K562 (cell line): ENCODE measurements around the gene DPP10. TPM values are rescaled to one million over a fixed set of nuclear protein-coding genes. Genes with fewer than 3 reads are reported as not detected.

Source experiments
- ATAC-seq: fragments of 200-7000 bp; cut with Tn5 transposase; 3 replicates; pipeline ENCODE4 v1.9.1; 2020; ENCODE audit warnings: moderate library complexity
- BruUV-seq: library from RNA; stranded (reverse); fragments of 400-500 nt; replicated peaks from 2 replicates; lab custom pipeline; 2021; lab: Mats Ljungman, UMichigan
- CTCF ChIA-PET: fragments of 300-600 bp; formaldehyde crosslinking; extraction: SDS; loops from one replicate; lab custom pipeline; 2021; ENCODE audit warnings: low intra/inter-chr PET ratio; lab: Yijun Ruan, JAX
- POLR2A ChIA-PET: fragments of 300-600, 350-650 bp; sonication (Branson Sonifier 250); formaldehyde crosslinking; extraction: SDS; loops from one replicate; lab custom pipeline; 2021; ENCODE audit warnings: antibody characterized with exemption, inconsistent platforms; lab: Yijun Ruan, JAX
- DNase-seq, 4 experiments: peaks; one replicate each; pipeline versions ENCODE4 v3.0.0 to v3.0.0-alpha.2; 2011 to 2018; ENCODE audit warnings: low spot score in 3 of 4, mixed read lengths in 3 of 4; ENCODE audit errors: extremely low read depth in 1 of 4
- FAIRE-seq: peaks from 2 replicates; lab custom pipeline; 2011; peaks lifted over from hg19 to GRCh38; lab: Jason Lieb, UNC
- H2AFZ ChIP-seq: 2 replicates; pipeline ENCODE4 v1.6.0; 2011; ENCODE audit warnings: low read depth, low read length, control low read depth, inconsistent platforms
- H3K27ac ChIP-seq: fragments of 200-600 bp; 3 replicates; pipeline ENCODE4 v1.8.0; 2011; ENCODE audit warnings: low read depth, mild to moderate bottlenecking, control low read depth, inconsistent platforms, low read length, moderate library complexity, mixed read lengths; ENCODE audit errors: extremely low read depth
- H3K27me3 ChIP-seq, 2 experiments: fragments of 300-600 bp in 1 of 2; 2 replicates in 1 of 2; 3 replicates in 1 of 2; pipeline versions ENCODE4 v1.6.0 to v1.8.0; 2011; ENCODE audit warnings: inconsistent platforms in 2 of 2, low read length in 2 of 2, mild to moderate bottlenecking in 1 of 2, mixed read lengths in 1 of 2, moderate library complexity in 1 of 2; ENCODE audit not compliant: control insufficient read depth in 2 of 2, insufficient read depth in 2 of 2
- H3K36me3 ChIP-seq: fragments of 300-600 bp; 3 replicates; pipeline ENCODE4 v1.8.0; 2011; ENCODE audit warnings: mild to moderate bottlenecking, low read length, inconsistent platforms; ENCODE audit not compliant: control insufficient read depth, insufficient read depth
- H3K4me1 ChIP-seq, 2 experiments: fragments of 200-600 bp in 1 of 2; replicated peaks in 1 of 2; 2 replicates in 1 of 2; 3 replicates in 1 of 2; pipeline versions ENCODE4 v1.5.1 to v1.8.0; 2011; ENCODE audit warnings: inconsistent platforms in 2 of 2, low read length in 2 of 2, mild to moderate bottlenecking in 1 of 2, mixed read lengths in 1 of 2, moderate library complexity in 1 of 2; ENCODE audit not compliant: control insufficient read depth in 2 of 2, insufficient read depth in 2 of 2
- H3K4me2 ChIP-seq: 2 replicates; pipeline ENCODE4 v1.6.1; 2011; ENCODE audit warnings: low read length, control low read depth, inconsistent platforms, mixed read lengths; ENCODE audit not compliant: insufficient read depth
- H3K4me3 ChIP-seq: fragments of 200-600 bp; sonication (generic), shearing (Covaris generic); 2 replicates; pipeline ENCODE4 v1.5.1; 2016; ENCODE audit warnings: control low read depth, inconsistent platforms
- H3K79me2 ChIP-seq: fragments of 200-600 bp; 3 replicates; pipeline ENCODE4 v1.8.0; 2011; ENCODE audit warnings: low read length, inconsistent platforms; ENCODE audit not compliant: control insufficient read depth, insufficient read depth
- H3K9ac ChIP-seq, 2 experiments: 2 replicates each; pipeline versions ENCODE4 v1.6.0 to v1.6.1; 2011; ENCODE audit warnings: low read depth in 2 of 2, low read length in 2 of 2, control low read depth in 1 of 2, inconsistent platforms in 1 of 2, mild to moderate bottlenecking in 1 of 2, mixed read lengths in 1 of 2; ENCODE audit not compliant: insufficient read depth in 1 of 2
- H3K9me1 ChIP-seq: one replicate; pipeline ENCODE4 v1.6.0; 2011; ENCODE audit warnings: inconsistent platforms, mild to moderate bottlenecking, low read length, moderate library complexity; ENCODE audit not compliant: control insufficient read depth, insufficient read depth
- H3K9me3 ChIP-seq: replicated peaks from 2 replicates; pipeline ENCODE4 v1.5.1; 2011; ENCODE audit warnings: low read depth, low read length, inconsistent platforms; ENCODE audit not compliant: control insufficient read depth, insufficient read depth
- H4K20me1 ChIP-seq: replicated peaks from 2 replicates; pipeline ENCODE4 v1.6.1; 2011; ENCODE audit warnings: low read length, inconsistent platforms, mixed read lengths; ENCODE audit not compliant: control insufficient read depth, insufficient read depth
- ARID3B ChIP-seq: fragments of 250-450 bp; sonication (Bioruptor Pico); IDR thresholded peaks from 2 replicates; pipeline ENCODE4 v1.4.0; 2020; ENCODE audit warnings: borderline replicate concordance
- HMGN3 ChIP-seq: IDR thresholded peaks from 2 replicates; pipeline ENCODE4 v1.6.1; 2011; ENCODE audit warnings: borderline replicate concordance, low read depth, mild to moderate bottlenecking, mixed read lengths, low read length; ENCODE audit not compliant: insufficient read length; ENCODE audit errors: extremely low read depth
- HNRNPL ChIP-seq: fragments of 200-400 bp; formaldehyde crosslinking; IDR thresholded peaks from 2 replicates; pipeline ENCODE4 v1.6.1; 2017; ENCODE audit warnings: low read depth, mild to moderate bottlenecking, low read length
- KAT8 ChIP-seq: fragments of 450-650 bp; IDR thresholded peaks from 2 replicates; pipeline ENCODE4 v1.6.1; 2016; ENCODE audit warnings: low read depth, mild to moderate bottlenecking
- NCOA2 ChIP-seq, 2 experiments: fragments of 450-650 bp; IDR thresholded peaks; 2 replicates each; pipeline ENCODE4 v1.6.1; 2018; ENCODE audit warnings: mild to moderate bottlenecking in 2 of 2, moderate library complexity in 1 of 2; ENCODE audit not compliant: partially characterized antibody in 2 of 2
- NR3C1 ChIP-seq: sonication (generic); formaldehyde crosslinking; IDR thresholded peaks from 2 replicates; pipeline ENCODE4 v1.8.1; 2022; ENCODE audit warnings: missing genetic modification reagents
- SUPT5H ChIP-seq: fragments of 450-650 bp; IDR thresholded peaks from 2 replicates; pipeline ENCODE4 v1.6.1; 2016
- ZMIZ1 ChIP-seq, 2 experiments: fragments of 150-350 bp in 1 of 2; IDR thresholded peaks; 2 replicates each; pipeline ENCODE4 v1.6.1; 2012 to 2016; ENCODE audit warnings: low read depth in 2 of 2, low read length in 2 of 2, mild to moderate bottlenecking in 1 of 2, moderate library complexity in 1 of 2
- ZNF347 ChIP-seq: fragments of 450-650 bp; formaldehyde crosslinking; IDR thresholded peaks from 2 replicates; pipeline ENCODE4 v1.4.0; 2020; ENCODE audit warnings: low read depth, mild to moderate bottlenecking, moderate library complexity
- ZNF76 ChIP-seq: fragments of 250-450 bp; sonication (Bioruptor Pico); IDR thresholded peaks from 2 replicates; pipeline ENCODE4 v1.4.0; 2020; ENCODE audit warnings: mild to moderate bottlenecking, moderate library complexity, borderline replicate concordance
- whole genome bisulfite sequencing: fragments of 100-300 bp; shearing (Covaris generic); methylation state at CpG from one replicate; pipeline ENCODE4 v1.1.6; 2016; ENCODE audit warnings: low coverage, mixed read lengths; ENCODE audit not compliant: insufficient coverage; ENCODE audit errors: missing lambda C conversion rate; 5-methylcytosine and 5-hydroxymethylcytosine counted together
- in situ Hi-C: fragments of 300-500 bp; cut with MboI; formaldehyde crosslinking; loops from 4 replicates; pipeline ENCODE4 v1.15.0; 2018; ENCODE audit warnings: inconsistent platforms, mixed read lengths
- intact Hi-C: fragments of 100-400 bp; cut with micrococcal nuclease; formaldehyde crosslinking; loops from 2 replicates; pipeline ENCODE4 v1.14.2; 2022
- polyA plus RNA-seq, 8 experiments: library from polyadenylated mRNA; depleted of rRNA in 4 of 8; stranded (reverse) in 5 of 8; unstranded in 3 of 8; fragments of >200 nt; fragmentation: Nextera tagmentation in 2 of 8; fragmentation: Illumina TruSeq in 1 of 8; extraction: Ambion mirVana in 2 of 8; extraction: Trizol in 1 of 8; gene quantifications; 2 replicates each; pipeline versions ENCODE4 v1.2.1 to v1.2.3, GENCODE V29; 2011 to 2014; ENCODE audit warnings: inconsistent platforms in 1 of 8, missing spikeins in 1 of 8
- total RNA-seq, 7 experiments: library from RNA; depleted of rRNA in 6 of 7; stranded (reverse); fragments of >200 nt in 6 of 7; fragmentation: Illumina TruSeq in 2 of 7; extraction: Trizol in 2 of 7; gene quantifications; 2 replicates each; pipeline versions ENCODE4 v1.2.1 to v1.2.3, GENCODE V29; 2011 to 2021; ENCODE audit warnings: low replicate concordance in 1 of 7

DPP10 gene
- total and polyA plus RNA-seq, 9 of the 15 experiments (the other 6 are each of a cell fraction or from before 2014, with no cell fraction given) = not detected

GRCh38 chr2:115386465-115386864 lies 944.0 kb downstream of the DPP10 start (continued):
- TF ChIP-seq NCOA2 (IDR thresholded peaks at IDR 0.05; ENCODE audit: partially characterized antibody in 2 of 2) (no peak), KAT8 (no peak), ZMIZ1 (IDR thresholded peaks at IDR 0.05; ENCODE audit: low read depth in 2 of 2, low read length in 2 of 2) (no peak), SUPT5H (no peak), ZNF76 (CRISPR knock-in tag) (no peak), HMGN3 (no peak)

GRCh38 chr2:115389024-115389423 lies 946.6 kb downstream of the DPP10 start:
- Histone ChIP-seq H4K20me1 (no peaks in the 10 kb centered on the region), H3K9ac (no peak overlapping the region), H3K79me2 (no peaks in the 10 kb centered on the region), H3K4me1 (no peaks in the 10 kb centered on the region), H3K36me3 (no peaks in the 10 kb centered on the region), H3K9me3 (no peaks in the 10 kb centered on the region), H3K27ac (no peak overlapping the region), H3K4me2 (no peak overlapping the region), H2AFZ (no peak overlapping the region), H3K9me1 (no peaks in the 10 kb centered on the region), H3K27me3 (no peaks in the 10 kb centered on the region), H3K4me3 (no peak overlapping the region)
- 0% methylated on average over 1 of the region's 1 CpG for WGBS
- ChIA-PET POLR2A (no interaction called here), CTCF (no interaction called here)
- no peak for ATAC-seq
- no peak for DNase-seq
- no TSS peak for BruUV-seq
- intact Hi-C loops (no loop called here), in situ Hi-C loops (no loop called here)
- no peak for FAIRE-seq
- TF ChIP-seq HNRNPL = no peak
- TF ChIP-seq ZNF347 (CRISPR knock-in tag) = no peak
- TF ChIP-seq ARID3B = no peak
- no peak for TF ChIP-seq NR3C1 (CRISPR knock-in tag)
